ENCODE data around the gene MMP26.
A peak's percentile ranks its signal among the peaks of the same experiment; 100 is the strongest.
"Not testable (repeated sequence)": the region's sequence is repeated elsewhere in the genome, so short reads cannot be mapped to it uniquely, and the experiment has no call there.

MMP26 gene

GRCh38 chr11:4697585-4697984 lies 7.0 kb upstream of the MMP26 start, which contains the start of gene OR51E2:
Gene OR51E2, minus strand, starts transcription at chr11:4697853. Its CDS starts 15,142 bp downstream, at chr11:4682711.
- H3K27ac ChIP-seq: no peak within 1 kb of the TSS
- TF ChIP-seq ZFX (IDR thresholded peaks at IDR 0.05): no peak

- no peak overlapping the region for H3K27ac ChIP-seq
- no peak for TF ChIP-seq CTCF (conservative IDR thresholded peaks at IDR 0.05)
- no peak for TF ChIP-seq ZFX (IDR thresholded peaks at IDR 0.05)
These were observed 4.7 kb upstream of the MMP26 start for GRCh38 chr11:4699697-4700435.

- TF ChIP-seq CTCF (conservative IDR thresholded peaks at IDR 0.05): no peak
- TF ChIP-seq ZFX (IDR thresholded peaks at IDR 0.05): no peak
- no peak overlapping the region for H3K27ac ChIP-seq
These were observed 4.2 kb upstream of the MMP26 start for GRCh38 chr11:4700436-4700820.

- H3K27ac ChIP-seq: no peak overlapping the region
- TF ChIP-seq CTCF (conservative IDR thresholded peaks at IDR 0.05): no peak
- no peak for TF ChIP-seq ZFX (IDR thresholded peaks at IDR 0.05)
These were observed 278 bp downstream of the MMP26 start for GRCh38 chr11:4704790-4705334.

- TF ChIP-seq ZFX (IDR thresholded peaks at IDR 0.05) (no peak), CTCF (conservative IDR thresholded peaks at IDR 0.05) (no peak)
- no peak overlapping the region for H3K27ac ChIP-seq
These were observed 8.7 kb downstream of the MMP26 start for GRCh38 chr11:4713241-4713640.

- H3K27ac ChIP-seq: no peak overlapping the region
- TF ChIP-seq ZFX (IDR thresholded peaks at IDR 0.05) (no peak), CTCF (conservative IDR thresholded peaks at IDR 0.05) (no peak)
These were observed 9.7 kb downstream of the MMP26 start for GRCh38 chr11:4714300-4714699.

GRCh38 chr11:4722616-4723534 lies 18.3 kb downstream of the MMP26 start:
- H3K27ac ChIP-seq: not testable (repeated sequence)
- TF ChIP-seq CTCF (conservative IDR thresholded peaks at IDR 0.05): 0 out of 2 replicates have a peak, but pooled peaks have one; percentile 10
